ENCODE results near the gene TEX35.
A peak's percentile ranks its signal among the peaks of the same experiment; 100 is the strongest.
"Not testable (repeated sequence)": the region's sequence is repeated elsewhere in the genome, so short reads cannot be mapped to it uniquely, and the experiment has no call there.

The TEX35 gene

DNA sequence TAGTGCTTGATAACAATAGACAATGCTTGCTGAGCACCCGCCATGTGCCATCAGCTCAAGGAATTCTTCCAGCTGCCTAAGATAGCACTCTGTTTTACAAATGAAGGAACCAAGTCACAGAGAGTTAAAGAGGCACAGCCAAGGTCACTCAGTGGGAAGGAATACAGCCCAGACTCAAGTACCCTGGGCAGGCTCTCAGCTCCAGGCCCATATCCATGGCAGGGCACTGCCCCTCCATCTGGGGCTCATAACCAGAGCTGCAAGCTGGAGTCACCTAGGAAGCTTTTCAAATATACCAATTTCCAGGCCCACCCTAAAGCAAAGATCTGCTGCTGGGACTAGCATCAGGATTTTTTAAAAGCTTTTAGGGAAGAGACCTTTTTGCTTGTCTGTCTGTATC is 17.8 kb upstream of the TEX35 start:
- no peak for DNase-seq

- DNase-seq, result no peak
Measured at GRCh38 chr1:178495741-178496409, 17.0 kb upstream of the TEX35 start.

DNA sequence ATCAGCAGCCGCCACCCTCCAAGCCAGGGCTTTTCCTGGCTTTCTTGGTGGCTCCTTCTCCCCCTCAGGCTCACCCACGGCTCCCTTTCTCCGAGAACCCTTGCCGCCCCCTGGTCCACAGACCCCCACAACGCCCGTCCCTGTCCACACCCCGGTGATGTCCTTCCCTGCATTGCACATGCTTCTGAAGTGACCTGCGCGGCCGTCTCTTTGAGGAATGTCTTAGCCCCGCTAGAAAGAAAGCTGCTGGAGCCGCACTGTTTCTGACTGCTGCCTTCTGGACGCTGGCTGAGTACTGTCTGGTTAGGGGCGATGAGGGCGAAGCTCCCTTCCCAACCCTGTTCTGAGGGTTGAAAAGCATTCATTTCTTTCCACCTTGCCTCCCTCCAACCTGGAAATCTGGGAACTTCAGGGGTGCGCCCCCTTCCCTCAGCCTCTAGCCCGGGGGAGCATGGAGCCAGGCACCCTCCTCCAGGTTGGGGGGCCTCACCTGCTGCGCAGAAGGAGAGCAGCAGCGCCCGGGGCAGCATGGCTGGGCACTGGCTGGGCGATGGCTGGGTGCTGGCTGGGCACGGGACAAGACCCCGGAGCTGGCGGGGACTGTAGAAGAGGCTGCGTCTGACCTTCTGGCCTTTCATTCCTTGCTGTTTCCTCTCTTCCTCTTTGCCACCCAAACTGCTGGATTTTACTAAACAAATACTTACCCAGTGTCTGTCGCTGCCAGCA is 16.3 kb upstream of the TEX35 start, which contains the start of gene CLEC20A:
TSS of gene CLEC20A (minus strand) at position 555 of the 726 bp plus-strand sequence. CDS start at position 530, 25 bp downstream.
- DNase-seq, result no peak

DNA sequence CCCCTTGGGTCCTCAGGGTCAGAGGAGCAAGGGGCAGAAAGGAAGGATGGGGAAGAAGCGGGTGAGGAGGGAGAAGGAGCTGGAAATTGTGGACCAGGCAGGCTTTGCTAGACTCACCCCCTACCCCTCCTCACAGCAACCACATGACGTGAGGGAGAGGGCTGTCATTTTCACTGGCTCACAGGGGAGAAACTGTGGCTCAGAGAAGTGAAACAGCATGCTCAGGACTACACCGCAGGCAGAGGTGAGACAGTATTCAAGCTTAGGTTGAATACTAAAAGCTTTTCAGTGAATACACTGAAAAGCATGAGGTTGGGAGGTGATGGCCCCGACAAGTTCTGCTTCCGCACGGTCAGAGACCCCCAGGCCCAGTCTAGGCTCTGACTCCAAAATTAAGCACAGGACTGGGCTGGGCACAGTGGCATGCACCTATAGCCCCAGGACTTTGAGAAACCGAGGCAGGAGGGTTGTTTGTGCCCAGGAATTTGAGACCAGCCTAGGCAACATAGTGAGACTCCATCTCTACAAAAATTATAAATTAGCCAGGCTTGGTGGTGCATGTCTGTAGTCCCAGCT is 14.9 kb upstream of the TEX35 start:
- DNase-seq, result no peak

DNA sequence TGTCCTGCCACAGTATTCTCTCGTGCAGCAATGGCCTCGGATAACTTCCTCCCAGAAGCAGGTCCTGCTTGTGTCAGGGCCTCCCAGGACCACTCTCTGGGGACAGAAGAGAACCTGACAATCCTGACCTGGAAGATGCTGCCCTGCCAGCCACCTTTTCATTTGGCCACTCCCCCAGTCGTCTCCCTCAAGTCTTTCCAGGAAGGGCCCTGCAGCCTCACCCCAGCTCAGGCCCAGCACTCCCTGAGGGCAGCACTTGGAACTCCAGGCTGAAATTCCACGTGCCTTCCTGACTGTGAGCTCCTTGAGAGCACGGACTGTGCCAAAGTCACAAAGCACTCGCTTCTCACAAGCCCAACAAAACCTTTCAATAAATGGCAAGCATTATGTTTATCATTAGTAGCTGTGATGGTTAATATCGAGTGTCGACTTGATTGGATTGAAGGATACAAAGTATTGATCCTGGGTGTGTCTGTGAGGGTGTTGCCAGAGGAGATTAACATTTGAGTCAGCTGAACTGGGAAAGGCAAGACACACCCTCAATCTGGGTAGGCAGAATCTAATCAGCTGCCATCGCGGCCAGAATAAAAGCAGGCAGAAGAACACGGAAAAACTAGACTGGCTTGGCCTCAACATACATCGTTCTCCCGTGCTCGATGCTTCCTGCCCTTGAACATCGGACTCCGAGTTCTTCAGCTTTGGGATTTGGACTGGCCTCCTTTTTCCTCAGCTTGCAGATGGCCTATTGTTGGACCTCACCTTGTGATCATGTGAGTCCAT is 13.8 kb upstream of the TEX35 start:
- no peak for DNase-seq

DNA sequence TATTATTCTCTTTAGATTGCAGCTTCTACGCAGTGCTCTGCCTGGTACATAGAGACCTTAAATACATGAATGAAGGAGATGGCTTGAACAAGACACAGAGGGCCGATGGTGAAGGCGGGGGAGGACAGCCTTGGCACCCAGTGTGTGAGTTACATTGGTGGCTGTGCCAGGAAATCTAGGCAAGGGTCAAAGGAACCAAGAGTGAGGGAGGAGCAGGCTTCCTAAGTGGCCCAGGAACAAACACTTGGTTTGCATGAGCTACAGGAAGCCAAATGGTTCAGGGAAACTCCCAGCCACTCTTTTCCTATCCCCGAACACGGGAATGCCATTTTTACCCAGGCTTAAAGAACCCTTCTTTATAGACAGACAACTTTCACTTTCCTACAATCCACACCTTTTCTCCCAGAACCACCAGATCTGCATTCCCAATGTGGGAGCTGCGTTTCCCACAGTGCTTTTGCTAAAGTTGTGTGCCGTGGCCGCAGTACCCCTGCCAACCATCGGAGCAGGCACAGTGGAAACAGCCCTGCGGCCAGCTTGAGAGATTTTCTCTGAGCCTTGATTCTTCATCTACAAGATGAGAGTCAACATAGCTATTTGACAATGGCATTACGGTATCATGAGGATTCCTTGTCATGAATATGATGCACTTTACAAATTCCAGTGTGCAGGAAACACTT is 12.7 kb upstream of the TEX35 start:
- no peak for DNase-seq

DNA sequence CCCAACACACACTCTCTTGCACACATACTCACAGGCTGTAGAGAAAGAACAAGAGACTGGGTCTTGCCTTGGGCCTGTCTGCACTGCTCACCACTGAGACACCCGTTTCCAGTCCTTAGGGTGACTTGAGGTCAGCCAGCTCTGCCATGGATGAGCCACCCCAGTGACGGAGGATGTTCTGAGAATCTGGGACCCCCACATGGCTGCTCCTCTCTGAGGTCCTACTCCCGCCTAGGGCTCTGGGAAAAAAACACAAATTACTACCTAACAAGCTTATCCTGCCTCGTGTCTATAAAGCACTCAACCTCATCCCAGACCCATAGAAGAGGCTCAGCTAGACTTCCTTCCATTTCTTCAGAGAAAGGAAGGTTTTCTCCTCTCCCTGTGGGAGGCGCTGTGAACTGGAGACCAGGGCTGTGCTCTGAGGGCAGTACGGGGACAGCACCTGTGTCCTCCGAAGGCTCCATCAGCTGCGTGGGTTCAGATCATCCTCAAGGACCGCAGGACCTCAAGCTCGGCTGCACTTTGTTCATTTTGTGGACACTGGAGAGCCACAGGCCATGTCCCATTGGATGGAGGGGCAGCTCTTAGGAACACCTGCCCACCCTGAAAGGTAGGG is 11.9 kb upstream of the TEX35 start:
- DNase-seq, result no peak

DNA sequence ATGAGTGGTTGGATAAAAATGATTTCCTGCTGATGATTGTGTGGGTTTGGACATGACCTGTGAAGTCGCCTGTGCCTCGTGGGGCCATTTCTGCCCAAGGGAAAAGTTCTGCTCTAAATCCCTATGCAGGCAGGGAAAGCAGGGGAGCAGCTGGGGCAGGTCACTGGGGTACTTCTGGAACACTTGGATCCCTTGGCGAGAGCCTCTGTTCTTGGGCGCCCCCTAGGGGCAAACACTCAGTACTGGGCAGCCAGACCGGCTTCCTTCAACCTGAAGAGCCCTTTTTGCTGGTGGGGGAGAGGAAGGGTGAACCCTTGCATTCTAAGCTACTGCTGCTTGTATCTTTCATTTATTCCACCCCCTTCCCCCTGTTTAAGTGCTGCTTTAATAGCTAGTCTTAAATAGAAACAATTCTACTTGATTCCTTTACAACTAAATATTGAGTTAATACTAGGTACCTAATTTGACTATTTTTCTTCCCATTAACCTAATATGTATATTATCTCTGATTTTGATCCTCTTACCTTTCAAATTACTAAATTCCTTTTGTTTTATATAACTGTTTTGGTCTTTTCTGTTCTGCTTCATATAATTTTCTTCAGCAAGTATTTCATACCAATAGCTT is 11.1 kb upstream of the TEX35 start:
- DNase-seq, result peak; percentile 76

- no peak for DNase-seq
Measured at GRCh38 chr1:178502330-178502714, 10.6 kb upstream of the TEX35 start.

DNA sequence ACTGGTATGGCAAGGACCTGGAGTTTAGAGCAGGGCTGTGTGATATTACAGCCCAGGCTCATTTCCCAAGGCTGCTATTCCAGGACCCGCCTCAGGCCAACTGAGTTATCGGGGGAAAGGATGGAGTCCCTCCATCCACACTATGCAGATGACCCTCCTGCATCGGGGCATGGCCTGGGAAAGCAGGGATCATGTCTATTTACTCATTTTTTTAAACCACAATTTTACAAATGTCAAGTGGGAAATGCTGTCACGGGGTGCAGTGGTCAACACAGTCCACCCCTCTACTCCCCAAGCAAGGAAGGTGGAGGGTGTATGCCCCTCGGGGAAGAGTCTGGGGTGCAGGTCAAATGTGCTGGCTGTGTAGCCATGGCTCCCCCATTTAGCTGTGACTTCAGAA is 10.1 kb upstream of the TEX35 start:
- DNase-seq, result no peak

- DNase-seq, result not testable (repeated sequence)
Measured at GRCh38 chr1:178503316-178503715, 9.6 kb upstream of the TEX35 start.

- DNase-seq, result no peak
Measured at GRCh38 chr1:178503849-178504248, 9.1 kb upstream of the TEX35 start.

GRCh38 chr1:178504286-178504685 is 8.6 kb upstream of the TEX35 start:
- no peak for DNase-seq

DNA sequence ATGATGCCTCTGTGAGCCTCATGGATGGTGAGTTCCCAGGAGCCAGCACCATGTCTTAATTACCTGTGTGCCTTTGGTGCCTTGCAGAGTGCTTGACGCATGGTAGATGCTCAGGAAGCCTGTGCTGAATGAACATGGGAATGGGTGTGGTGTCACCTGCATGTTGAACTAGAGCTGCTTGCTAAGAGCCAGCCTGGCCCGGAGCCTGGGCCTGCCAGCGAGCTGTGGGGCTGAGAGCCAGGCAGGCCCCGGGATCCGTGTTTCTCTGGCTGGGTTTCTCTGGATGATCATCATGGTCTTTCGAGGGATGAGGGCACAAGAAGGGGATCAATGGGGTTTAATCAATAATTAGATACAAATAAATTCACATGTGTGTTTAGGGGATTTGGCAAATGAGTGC is 6.7 kb upstream of the TEX35 start:
- no peak for DNase-seq

DNA sequence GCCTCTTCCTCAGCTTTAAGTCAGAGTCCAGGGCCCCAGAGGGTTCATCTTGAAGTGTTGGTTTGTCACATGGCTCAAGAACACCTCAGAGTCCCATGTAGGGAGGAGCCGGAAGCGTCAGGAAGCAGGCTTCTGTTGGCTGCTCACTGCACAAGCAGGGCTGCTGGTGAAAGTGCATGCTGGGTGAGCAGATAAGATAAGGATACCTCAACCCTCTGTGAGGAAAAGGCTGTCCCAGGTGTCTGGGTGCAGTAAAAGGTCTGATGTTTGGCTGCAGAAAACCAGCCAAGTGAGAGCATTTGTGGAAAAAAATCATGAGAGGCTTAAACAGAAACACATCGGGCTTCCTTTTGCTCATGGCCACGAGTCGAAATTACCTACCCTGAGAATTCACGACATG is 6.2 kb upstream of the TEX35 start:
- DNase-seq, result no peak

GRCh38 chr1:178509414-178510007 is 3.4 kb upstream of the TEX35 start:
- no peak for DNase-seq

DNA sequence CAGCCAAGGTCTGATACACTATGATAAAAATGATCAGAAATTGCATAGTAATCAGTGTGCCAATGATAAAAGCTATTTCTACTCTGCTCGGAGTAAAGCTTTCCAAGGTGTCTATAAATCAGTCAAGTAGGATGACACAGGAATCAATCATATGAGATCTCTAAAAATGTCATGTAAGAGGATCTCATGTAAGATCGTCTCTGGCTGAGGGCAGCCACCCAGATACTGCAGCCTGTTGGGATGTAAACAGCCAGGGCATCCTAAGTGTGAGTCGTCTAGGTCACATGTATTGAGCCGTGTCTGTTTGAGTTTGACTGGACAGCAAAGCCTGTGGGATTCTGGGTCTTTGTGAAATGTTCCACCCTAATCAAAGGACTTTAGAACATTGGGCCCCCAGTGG is 2.8 kb upstream of the TEX35 start:
- no peak for DNase-seq

DNA sequence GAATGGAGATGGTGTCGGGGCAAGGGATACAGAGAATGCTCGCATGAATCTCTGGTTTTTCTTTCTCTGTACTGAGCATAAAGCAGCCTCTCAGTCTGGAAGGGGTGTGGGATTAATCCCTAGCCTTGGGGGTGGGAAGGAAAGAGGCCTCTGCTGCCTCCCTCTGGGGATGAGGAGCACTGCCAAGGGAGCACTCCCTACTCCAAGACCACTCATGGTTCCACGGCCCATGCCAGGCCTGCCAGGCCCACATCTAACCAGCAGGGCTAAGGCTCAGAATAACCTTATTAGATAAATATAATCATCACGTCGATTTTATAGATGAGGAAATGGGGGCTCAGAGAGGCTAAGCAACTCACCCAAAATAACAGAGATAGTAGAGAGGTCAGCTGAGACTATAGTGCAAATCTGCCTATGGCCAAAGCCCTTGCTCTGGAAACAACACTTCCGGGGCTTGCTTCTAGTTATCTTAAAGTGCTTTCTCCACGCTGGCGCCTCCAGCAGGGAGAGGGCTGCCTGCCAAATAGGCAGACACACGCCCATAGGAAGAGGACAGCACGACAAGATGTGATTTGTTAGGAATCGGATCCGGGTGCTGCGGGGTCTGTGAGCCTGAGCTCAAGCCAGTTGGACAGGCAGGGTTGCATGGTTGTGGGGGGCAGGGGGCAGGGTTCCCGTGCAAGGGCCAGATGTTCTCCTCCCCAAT is 522 bp downstream of the TEX35 start:
- no peak for DNase-seq

- DNase-seq, result no peak
Measured at GRCh38 chr1:178516110-178516509, 3.2 kb downstream of the TEX35 start.

DNA sequence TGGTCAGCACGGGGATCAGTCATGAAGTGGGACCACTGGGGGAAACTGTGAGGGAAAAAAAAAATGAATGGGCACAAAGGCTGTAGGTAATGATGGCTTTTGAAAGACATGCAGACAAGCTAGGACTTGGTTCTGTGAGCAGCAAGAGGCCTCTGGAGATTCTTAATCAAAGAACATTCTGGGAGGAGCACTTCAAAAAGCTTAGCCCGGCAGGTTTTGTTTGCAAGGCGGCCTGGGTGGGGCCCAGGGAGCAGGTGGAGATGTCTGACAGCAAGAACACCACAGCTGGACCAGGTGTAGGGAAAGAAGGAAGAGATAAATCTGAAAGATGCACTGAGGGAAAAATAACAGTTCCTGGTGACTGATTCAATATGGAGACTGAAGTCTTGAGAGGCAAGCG is 6.0 kb downstream of the TEX35 start:
- no peak for DNase-seq

GRCh38 chr1:178520803-178521202 is 7.9 kb downstream of the TEX35 start:
- no peak for DNase-seq
